NCI-H2196 treated with DMSO at 0.1 percent for 48 hours (cell line): ENCODE measurements around the gene TLE1.
"Not testable (repeated sequence)": the region's sequence is repeated elsewhere in the genome, so short reads cannot be mapped to it uniquely, and the experiment has no call there.

Experiments used
- DNase-seq: peaks from one replicate; lab custom pipeline; 2025; ENCODE audit not compliant: unreplicated experiment; lab: John Stamatoyannopoulos, UW

Gene TLE1

DNA sequence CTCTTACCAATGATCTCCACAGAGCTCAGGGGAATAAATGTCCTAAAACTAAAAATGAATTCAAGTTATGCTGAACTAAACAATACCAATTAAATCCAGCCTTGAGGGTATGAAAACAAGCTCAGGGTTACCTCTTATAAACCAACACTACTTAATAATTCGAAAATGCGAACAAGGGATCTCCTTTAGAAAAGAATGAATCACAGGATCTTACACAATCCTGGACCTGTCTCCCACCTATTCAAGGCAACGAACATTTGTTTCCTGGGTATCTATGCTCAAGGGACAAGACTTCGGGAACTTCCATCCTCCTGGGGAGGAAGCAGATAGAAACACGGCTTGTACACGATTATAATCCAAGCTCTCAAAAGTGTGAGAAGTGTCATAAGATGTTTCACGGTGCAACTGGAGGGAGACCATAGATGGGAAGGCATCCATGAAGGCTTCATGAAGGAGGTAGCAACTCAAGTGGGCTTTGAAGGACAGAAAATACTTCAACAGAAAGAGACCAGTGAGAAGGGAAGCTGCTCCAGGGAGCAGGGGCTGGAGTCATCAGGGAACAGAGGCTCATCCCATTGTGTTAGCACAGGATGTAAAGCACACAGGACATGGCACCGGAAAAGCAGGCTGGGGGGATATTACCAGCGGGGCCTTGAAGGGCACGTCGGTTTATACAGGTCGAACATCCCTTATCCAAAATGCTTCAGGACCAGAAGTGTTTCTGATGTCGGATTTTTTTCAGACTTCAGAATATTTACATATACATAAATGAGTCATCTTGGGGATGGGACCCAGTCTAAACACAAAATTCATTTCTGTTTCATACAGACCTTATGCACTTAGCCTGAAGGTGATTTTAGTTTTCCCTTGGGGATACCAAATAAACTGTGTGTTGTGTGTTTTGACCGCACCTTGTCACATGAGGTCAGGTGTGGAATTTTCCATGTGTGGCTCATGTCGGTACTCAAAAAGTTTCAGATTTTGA, 87.4 kb downstream of the TLE1 start:
- DNase-seq: no peak

DNA sequence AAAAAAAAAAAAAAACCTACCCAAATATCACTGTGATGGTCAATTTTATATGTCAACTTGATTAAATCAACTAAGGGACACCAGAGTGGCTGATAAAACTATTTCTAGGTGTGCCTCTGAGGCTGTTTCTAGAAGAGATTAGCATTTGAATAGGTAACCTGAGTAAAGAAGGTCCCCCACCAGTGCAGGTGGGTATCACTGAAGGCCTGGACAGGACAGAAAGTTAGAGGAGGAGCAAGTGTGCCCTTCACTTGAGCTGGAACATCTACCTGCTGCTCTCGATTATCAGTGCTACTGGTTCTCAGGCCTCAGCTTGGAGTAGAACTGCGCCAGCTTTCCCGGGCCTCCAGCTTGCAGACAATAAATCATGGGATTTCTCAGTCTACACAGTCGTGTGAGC, 88.7 kb downstream of the TLE1 start:
- DNase-seq: no peak

DNA sequence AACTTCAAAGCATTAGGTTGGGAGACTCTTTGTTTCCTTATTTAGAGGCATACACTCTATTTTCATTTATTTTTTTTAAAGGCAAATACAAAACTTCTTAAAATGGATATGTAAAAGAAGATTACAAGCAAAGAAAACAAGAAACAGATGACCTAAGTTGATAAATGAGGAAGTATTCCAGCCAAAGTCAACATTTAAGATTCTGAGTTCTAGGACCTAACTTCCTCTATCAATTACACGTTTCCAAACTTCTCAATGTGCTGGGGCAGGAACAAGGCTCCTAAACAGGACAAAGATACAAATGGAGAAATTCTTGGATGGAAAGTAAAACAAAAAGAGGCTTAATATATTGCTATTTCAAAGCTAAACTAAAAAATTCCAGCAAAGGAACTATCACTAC, 89.5 kb downstream of the TLE1 start:
- no peak for DNase-seq

DNA sequence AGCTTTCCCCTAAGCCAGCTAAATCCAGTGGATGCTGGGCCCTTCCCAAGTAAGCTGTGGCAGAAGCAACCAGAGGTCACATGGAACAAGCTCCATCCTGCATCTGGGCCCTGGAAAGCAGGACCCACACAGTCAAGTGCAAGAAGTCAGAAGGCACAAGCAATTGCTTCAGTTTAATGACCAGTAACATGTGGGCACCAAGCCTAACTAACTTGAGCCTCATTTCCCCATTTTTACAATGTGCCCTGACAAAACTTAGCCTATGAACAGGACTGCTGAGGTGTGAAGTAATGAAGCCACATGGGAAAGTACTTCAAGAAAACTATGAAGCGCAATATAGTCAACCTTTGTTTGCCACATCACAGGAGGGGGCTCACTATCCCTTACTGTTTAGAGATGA, 90.5 kb downstream of the TLE1 start:
- DNase-seq: no peak

DNA sequence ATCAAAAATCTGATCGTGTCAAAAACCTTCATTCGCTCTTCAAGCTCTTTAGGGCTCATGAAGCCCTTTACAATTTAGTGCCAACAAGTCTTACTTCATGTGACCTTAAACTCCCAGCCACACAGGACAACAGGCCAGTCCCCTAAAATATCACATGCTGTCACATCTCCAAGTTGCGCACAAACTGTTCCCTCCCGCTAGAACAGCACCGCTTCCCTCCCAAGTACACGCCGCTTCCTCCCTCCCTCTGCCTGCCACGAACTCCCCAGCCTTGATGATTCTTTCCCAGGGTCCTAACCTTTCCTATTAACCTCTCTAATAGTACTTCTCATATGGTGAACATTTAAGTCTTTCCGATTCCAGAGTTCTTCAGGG, 91.2 kb downstream of the TLE1 start:
- DNase-seq: no peak

DNA sequence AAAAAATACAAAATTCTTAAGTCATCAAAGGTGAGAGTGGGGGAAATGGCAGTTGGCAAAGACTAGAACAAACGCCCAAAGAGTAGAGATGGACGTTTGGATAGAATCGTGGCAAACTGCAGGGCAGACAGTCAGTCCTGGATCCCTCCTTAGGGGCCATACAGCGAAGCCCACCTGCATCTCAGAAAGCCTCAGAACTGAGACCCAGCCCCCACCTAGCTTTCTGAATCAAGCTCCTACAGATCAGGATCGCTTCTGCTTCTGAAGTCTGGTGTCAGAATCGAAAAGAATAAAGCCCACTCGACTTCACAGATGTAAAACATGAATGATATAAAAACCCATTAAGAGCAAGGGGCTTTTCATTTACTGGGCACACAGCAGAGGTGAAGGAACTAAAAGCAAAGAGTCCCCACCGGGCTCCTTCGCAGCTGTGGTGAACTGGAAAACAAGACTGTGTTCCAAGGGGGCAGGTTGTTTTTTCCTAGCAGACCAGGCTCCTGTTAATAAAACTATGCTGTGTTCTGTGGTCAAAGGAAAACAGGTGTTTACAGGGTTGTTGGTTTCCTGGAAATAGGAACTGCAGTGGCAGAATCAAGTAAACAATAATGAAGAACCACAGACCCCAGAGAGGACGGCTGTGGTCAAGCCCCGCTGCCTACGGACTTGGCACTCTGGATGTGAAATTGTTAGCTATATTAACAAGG, 91.8 kb downstream of the TLE1 start:
- DNase-seq: no peak

DNA sequence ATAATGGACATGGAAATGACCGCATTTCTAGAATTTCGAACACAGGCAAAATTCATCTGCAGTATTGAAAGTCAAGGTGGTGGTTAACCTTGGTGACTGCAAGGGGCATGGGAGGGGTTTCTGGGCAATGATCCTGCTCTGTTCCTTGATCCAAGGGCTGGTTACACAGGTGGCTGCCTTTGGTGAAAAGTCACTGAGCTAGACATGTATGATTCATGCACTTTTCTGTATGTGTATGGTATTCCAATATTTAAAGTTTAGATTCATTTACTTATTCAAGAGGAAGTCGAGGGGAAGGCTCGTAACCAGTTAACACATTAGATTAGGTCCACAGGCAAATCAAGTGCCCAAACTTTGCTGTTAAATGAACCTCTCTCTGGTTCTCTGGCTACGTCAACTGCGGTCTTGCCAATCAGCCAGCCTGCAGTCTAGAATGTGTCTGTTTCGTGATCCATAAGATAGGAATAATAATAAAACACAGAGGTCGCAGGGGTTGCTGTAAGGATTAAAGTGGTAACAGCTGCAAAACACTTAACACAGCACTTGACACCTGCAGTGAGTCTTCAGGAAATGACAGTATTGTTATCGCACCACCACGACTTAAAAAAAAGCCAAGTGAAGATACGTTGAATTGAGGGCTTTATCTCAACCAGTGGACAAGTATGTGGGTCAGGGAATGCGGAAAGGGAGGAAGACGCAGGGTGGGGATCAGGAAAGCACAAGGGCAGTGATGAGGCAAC, 92.5 kb downstream of the TLE1 start:
- no peak for DNase-seq

DNA sequence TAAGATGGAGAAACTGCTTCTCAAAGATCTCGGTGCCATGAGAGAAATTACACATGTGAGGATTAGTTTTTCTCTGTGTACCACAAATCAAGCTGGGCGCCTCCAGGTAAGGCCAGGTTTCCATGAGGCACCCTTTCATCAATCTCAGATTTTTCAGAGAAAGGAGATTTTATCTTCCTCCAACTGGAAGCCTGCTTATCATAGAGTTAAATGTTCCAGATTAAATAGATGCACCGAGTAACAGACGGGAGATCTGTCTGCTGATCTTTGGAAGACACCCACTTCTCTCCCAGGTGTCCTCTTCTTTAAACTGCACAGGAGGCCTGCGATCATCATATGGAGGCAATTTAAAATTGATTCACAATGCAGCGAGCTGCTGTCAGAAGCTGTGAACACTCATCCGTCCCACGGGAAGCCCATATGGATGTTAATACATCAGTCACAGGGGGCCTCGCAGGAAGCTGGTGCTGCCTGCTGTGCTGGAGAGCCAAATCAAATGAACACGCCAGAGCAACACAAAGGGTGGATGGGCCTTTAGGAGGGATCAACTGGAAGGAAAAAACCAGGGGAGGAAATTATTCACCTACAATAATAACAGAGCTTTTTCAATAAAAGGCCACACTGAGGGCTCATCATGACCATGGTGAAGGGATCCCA, 93.3 kb downstream of the TLE1 start:
- no peak for DNase-seq

DNA sequence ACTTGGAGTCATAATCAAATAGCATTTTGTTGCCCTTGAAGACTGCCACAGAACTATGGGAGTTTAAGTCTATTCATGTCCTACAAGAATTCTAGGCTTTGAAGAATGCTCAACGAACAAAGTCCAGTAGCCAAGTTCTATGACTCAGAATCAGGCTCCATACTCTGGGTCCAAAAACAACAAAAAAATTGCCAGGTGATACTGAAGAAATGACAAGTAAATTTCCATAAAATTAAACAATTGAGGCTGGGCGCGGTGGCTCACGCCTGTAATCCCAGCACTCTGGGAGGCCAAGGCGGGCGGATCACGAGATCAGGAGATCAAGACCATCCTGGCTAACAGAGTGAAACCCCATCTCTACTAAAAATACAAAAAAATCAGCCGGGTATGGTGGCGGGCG, 94.1 kb downstream of the TLE1 start:
- DNase-seq: not testable (repeated sequence)

DNA sequence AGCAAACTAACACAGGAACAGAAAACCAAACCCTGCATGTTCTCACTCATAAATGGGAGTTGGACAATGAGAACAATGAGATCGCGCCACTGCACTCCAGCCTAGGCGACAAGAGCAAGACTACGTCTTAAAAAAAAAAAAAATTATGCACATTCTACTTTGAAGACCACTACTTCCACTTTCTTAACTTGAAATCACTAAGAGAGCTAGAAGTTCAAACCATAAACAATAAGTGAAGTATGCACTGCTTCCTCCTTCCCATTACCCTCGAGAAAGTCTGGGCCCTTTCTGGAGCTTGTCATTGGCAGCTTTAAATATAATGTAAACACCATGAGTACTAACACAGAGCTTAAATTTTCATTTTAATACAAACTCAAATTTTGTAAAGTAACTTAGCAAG, 94.9 kb downstream of the TLE1 start:
- no peak for DNase-seq

DNA sequence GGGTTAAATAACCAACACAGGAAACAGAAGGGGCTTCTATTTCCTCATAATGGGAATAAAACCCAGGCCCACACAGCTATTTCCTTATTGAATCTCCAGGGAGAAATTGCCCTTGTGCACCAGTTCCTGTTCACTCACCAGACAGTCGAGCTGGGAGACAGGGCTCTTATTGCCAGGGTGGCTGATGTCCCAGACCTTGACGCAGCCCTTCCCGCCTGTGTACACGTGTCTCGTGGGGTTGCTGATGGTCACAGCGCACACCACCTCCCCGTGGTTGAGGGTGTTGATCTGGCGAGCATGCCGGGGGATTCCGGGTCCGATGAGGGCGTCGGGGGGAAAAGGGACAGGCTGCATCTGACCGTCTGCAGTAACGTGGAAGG, 96.5 kb downstream of the TLE1 start:
- no peak for DNase-seq

DNA sequence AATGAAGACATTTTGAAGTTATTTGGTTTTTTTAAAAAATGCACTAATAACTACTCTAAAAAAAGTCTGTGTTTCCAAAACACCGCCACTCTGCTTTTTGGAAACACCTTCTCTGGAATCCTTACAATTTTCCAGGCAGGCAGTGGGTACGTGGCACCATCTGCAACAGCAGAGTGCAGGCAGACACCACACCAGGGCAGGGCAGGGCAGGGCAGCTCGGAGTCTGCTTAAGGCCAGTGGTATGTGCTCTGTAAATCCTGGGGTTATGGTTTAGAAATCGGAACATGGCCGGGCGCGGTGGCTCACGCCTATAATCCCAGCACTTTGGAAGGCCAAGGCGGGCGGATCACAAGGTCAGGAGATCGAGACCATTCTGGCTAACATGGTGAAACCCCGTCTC, 97.6 kb downstream of the TLE1 start:
- no peak for DNase-seq

DNA sequence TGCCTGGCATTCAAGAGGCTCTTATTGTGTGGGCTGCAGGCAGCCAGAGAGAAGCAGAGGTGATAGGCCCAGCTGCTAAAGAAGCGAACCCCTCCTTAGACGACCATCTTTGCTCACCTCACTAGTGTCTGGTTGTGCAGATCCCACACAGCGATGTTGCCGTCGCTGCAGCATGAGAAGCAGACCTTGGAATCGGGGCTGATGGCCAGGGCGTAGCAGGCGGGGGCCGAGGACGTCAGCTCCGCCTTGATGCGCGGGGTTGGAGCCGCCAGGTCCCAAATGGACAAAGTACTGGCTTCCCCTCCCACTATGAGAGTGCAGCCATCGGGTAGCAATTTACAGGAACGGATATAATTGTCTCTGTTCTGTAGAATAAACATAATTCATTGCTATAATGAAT, 98.7 kb downstream of the TLE1 start:
- no peak for DNase-seq

DNA sequence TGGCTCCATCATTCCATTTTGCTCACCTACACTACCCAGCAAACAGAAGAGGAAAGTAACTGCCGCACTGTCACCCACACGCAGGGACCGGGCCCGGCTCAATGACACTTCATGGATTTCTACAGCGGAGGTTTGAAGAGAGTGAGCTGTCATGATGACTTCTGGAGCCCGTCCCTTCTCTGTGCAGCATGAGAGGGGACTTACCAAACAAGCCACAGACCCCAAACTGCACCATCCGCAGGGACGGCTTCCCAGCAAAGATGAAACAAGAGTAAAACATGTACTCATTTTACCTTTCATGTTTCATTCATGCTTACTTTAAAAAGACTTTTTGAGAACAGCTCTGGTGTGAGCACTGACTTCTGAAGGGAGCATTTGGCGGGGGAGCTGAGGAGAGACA, 99.5 kb downstream of the TLE1 start:
- DNase-seq: no peak

DNA sequence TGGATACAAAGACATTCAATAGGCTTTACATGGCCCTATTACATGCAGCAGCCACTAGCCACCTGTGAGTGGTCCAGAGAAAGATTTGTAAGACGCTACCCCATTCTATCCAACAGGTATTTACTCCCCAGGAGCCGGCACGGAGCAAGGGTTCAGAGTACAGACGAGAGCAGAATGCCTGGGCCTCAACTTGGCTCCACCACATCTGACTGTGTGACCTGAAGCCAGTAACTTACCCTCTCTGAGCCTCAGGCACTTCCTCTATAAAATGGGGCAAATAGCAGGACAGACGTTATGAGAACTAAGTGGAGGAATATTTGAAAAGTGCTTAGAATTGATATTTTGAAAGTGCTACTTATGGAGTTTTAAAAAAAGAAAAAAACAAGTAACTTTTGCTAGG, 100.0 kb downstream of the TLE1 start:
- DNase-seq: no peak

DNA sequence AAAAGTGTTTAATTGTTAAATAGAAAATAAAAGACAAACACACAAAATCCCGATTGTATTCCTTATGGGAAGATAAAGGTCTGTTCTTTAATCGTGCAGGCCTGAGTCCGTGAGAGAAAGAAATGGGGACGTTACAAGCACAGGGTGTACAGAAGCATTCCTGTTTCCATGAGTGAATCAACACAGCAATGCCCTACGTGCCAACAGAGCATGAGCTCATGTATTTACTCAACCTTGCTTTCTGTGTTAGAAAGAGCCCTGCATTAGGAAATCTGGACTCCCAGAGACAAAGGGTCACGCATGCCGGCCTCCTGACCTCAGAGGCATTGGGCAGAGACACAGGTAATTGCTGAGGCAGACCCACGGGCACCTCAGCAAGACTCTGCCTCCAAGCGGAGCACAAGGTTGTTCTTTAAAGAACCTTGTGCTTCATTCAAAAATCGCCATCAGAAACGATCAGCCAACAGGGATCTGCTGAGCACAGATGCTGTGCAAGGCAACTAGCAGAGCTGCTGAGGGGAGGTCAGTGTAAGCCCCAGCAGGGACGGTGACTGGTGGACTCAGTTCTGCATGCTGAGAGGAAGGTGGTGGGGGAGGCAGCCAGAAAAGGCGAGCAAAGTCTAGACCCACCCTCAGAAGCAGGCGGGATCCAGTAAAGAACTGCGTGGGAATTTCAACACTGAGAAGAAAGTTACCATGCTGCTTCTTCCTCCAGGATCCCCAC, 101.0 kb downstream of the TLE1 start:
- peak; percentile 87 for DNase-seq

DNA sequence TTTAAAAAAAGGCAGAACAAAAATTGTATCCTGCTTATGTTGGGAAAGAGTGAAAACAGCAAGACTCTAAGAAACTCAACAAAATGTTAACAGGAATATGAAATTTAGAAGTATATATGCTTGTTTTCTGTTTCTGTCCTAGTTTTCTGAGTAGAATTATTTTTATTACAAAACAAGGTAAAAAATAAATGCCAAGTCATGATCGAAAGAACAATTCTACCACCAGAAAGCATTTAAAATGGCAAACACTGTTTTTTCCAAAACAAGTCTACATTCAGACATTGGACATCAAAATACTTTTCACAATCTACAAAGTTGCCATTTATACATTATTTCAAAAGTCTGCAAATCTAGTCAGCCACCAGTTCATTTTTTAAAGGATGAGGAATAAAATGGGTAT, 102.6 kb downstream of the TLE1 start:
- no peak for DNase-seq

DNA sequence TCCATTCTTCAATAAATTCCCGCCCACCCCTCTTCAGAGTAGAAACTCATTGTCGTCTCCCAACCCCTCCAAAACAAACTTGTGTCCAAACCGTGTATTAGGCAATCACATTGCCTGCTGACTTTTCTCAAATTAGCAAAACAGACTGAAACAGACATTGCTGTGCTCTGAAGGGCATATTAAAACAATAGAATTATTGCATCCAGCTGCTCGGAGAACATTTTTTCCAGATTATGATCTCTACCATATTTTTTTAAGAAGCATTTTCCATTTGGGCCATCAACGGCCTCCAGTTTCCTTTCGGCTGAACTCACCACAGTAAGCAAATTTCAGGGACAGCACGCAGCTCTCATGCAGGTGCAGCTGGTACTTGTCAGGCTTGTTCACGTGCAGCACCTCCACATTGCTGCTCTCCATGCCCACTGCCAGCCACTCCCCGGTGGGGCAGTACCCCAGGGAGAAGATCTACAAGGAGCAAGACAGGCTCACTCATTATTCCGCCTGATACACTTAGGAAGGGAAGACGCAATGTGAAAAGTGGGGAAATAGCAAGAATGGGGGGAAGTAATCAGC, 104.1 kb downstream of the TLE1 start:
- DNase-seq: no peak

DNA sequence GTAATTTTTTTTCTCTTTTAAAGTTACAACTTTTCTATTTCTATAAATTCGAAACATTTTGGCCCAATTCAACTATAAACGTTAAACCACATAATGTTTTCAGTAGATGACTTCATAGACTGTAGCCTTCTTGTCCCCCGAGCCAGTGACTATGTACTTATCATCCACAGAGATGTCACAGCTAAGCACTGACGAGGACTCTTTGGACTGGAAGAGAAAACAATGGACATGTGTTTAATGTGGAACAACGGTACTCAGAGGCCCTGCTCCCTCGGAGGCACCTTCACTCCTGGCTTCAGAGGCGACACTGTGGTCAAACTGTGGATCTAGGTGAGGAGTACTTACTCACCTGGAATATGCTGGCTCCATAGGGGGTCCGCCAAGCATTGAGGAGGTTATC, 105.2 kb downstream of the TLE1 start:
- no peak for DNase-seq

DNA sequence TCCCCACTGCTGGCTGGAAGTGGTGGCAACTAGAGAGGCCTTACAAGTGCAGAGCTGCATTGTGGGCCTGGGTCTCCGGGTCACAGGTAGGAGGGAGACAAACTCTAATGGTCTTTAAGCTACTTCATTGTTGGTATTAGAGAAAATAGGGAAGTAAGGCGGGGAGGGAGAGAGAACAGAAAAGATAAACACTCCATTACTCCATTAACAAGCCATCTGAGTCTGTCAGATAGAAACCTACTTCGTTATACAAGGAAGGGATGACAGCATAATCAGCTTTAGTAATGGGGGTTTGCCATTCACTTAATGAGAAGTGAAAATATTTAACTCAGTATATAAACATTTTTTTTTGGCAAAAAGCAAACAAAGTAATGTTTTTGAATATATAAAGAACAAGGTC, 107.4 kb downstream of the TLE1 start:
- no peak for DNase-seq
